Endothelial cell of umbilical vein (primary cell): ENCODE results near the gene TYW5. TPM values are rescaled to one million over a fixed set of nuclear protein-coding genes. Genes with fewer than 3 reads are reported as not detected.

Experiments
- BruUV-seq: library from RNA; stranded (reverse); fragments of 400-500 nt; replicated peaks from 2 replicates; lab custom pipeline; 2021; lab: Mats Ljungman, UMichigan
- CTCF ChIA-PET: fragments of 300-600, 350-600 bp; sonication (Branson Sonifier 250); formaldehyde crosslinking; loops from one replicate; lab custom pipeline; 2021; ENCODE audit warnings: antibody characterized with exemption, inconsistent platforms; lab: Charles Lee
- POLR2A ChIA-PET: fragments of 300-600, 350-600 bp; sonication (Branson Sonifier 250); formaldehyde crosslinking; loops from one replicate; lab custom pipeline; 2021; ENCODE audit warnings: antibody characterized with exemption, inconsistent platforms; lab: Charles Lee
- DNase-seq: peaks from one replicate; pipeline ENCODE4 v3.0.0-alpha.2; 2011; ENCODE audit warnings: low read depth, low spot score
- FAIRE-seq: peaks from 2 replicates; lab custom pipeline; 2011; peaks lifted over from hg19 to GRCh38; lab: Jason Lieb, UNC
- H2AFZ ChIP-seq: 2 replicates; pipeline ENCODE4 v1.6.0; 2012; ENCODE audit warnings: low read depth, low read length, control low read depth, inconsistent platforms
- H3K27ac ChIP-seq: 2 replicates; pipeline ENCODE4 v1.5.1; 2011; ENCODE audit warnings: low read depth, mild to moderate bottlenecking, control low read depth, low read length, moderate library complexity; ENCODE audit not compliant: insufficient read depth
- H3K27me3 ChIP-seq, 2 experiments: 2 replicates each; pipeline versions ENCODE4 v1.6.0 to v1.6.1; 2011; ENCODE audit warnings: low read length in 2 of 2, mixed read lengths in 1 of 2; ENCODE audit not compliant: control insufficient read depth in 2 of 2, insufficient read depth in 2 of 2
- H3K36me3 ChIP-seq, 2 experiments: 2 replicates in 1 of 2; 3 replicates in 1 of 2; pipeline ENCODE4 v1.5.1; 2011; ENCODE audit warnings: low read length in 2 of 2, mild to moderate bottlenecking in 1 of 2, moderate library complexity in 1 of 2; ENCODE audit not compliant: control insufficient read depth in 2 of 2, insufficient read depth in 2 of 2; ENCODE audit errors: extremely low read depth in 1 of 2
- H3K4me1 ChIP-seq: 3 replicates; pipeline ENCODE4 v1.5.1; 2011; ENCODE audit warnings: mild to moderate bottlenecking, low read length; ENCODE audit not compliant: control insufficient read depth, insufficient read depth; ENCODE audit errors: extremely low read depth
- H3K4me2 ChIP-seq: 2 replicates; pipeline ENCODE4 v1.6.1; 2011; ENCODE audit warnings: low read length, control low read depth, mixed read lengths; ENCODE audit not compliant: insufficient read depth
- H3K4me3 ChIP-seq, 3 experiments: fragments of 200-600 bp in 1 of 3; sonication (generic), shearing (Covaris generic) in 1 of 3; replicated peaks in 1 of 3; 2 replicates each; pipeline ENCODE4 v1.5.1; 2011 to 2016; ENCODE audit warnings: control low read depth in 3 of 3, low read length in 3 of 3, mild to moderate bottlenecking in 2 of 3, inconsistent platforms in 1 of 3, low read depth in 1 of 3, moderate library complexity in 1 of 3; ENCODE audit not compliant: insufficient read depth in 1 of 3
- H3K79me2 ChIP-seq: 2 replicates; pipeline ENCODE4 v1.6.0; 2012; ENCODE audit warnings: low read length, inconsistent platforms; ENCODE audit not compliant: control insufficient read depth, insufficient read depth
- H3K9ac ChIP-seq: replicated peaks from 2 replicates; pipeline ENCODE3; 2011; ENCODE audit warnings: low read length, control low read depth; ENCODE audit not compliant: insufficient read depth; ENCODE audit errors: extremely low read depth
- H3K9me1 ChIP-seq: replicated peaks from 3 replicates; pipeline ENCODE4 v1.6.0; 2011; ENCODE audit warnings: mild to moderate bottlenecking, low read length; ENCODE audit not compliant: control insufficient read depth, insufficient read depth; ENCODE audit errors: extremely low read depth
- H3K9me3 ChIP-seq: replicated peaks from 2 replicates; pipeline ENCODE4 v1.5.1; 2012; ENCODE audit warnings: low read length, inconsistent platforms; ENCODE audit not compliant: control insufficient read depth, insufficient read depth
- H4K20me1 ChIP-seq: replicated peaks from 2 replicates; pipeline ENCODE3; 2011; ENCODE audit warnings: mild to moderate bottlenecking, low read length; ENCODE audit not compliant: control insufficient read depth, insufficient read depth; ENCODE audit errors: extremely low read depth
- EZH2 ChIP-seq: IDR thresholded peaks from 2 replicates; pipeline ENCODE4 v1.6.1; 2012; ENCODE audit warnings: borderline replicate concordance, low read depth, mild to moderate bottlenecking, moderate library complexity, low read length, inconsistent platforms; ENCODE audit not compliant: severe bottlenecking
- FOS ChIP-seq: IDR thresholded peaks from 2 replicates; pipeline ENCODE4 v1.6.1; 2011; ENCODE audit warnings: mild to moderate bottlenecking, low read length, moderate library complexity, borderline replicate concordance; ENCODE audit not compliant: insufficient read depth
- GATA2 ChIP-seq: IDR thresholded peaks from 2 replicates; pipeline ENCODE4 v1.7.0; 2011; ENCODE audit warnings: low read depth, mild to moderate bottlenecking, moderate library complexity, mixed read lengths, low read length; ENCODE audit not compliant: insufficient read length, insufficient read depth
- JUN ChIP-seq: IDR thresholded peaks from 2 replicates; pipeline ENCODE4 v1.6.1; 2011; ENCODE audit warnings: borderline replicate concordance, low read depth; ENCODE audit not compliant: insufficient read length, insufficient read depth
- MYC ChIP-seq: IDR thresholded peaks from one replicate; pipeline ENCODE4 v1.6.1; 2011; ENCODE audit warnings: mild to moderate bottlenecking, low read depth, low read length
- POLR2A ChIP-seq: IDR thresholded peaks from 2 replicates; pipeline ENCODE4 v1.6.1; 2012; ENCODE audit warnings: low read depth, mild to moderate bottlenecking, control low read depth, low read length
- POLR2AphosphoS5 ChIP-seq: IDR thresholded peaks from 2 replicates; pipeline ENCODE4 v1.6.1; 2012; ENCODE audit warnings: low read depth, mild to moderate bottlenecking, control low read depth, low read length, moderate library complexity; ENCODE audit not compliant: insufficient read depth
- dilution Hi-C: fragments of 300-500 bp; cut with MboI; formaldehyde crosslinking; loops from one replicate; pipeline ENCODE4 v1.15.0; 2019; ENCODE audit warnings: low sequenced_read_pairs; ENCODE audit not compliant: extremely low pct_ligation_motif_present
- intact Hi-C: fragments of 100-400 bp; cut with micrococcal nuclease; formaldehyde crosslinking; loops from one replicate; pipeline ENCODE4 v1.10.0; 2022
- polyA plus RNA-seq, 4 experiments: library from polyadenylated mRNA; depleted of rRNA in 3 of 4; stranded (reverse) in 3 of 4; unstranded in 1 of 4; fragments of >200 nt; gene quantifications; 2 replicates each; pipeline versions ENCODE4 v1.2.1 to v1.2.3, GENCODE V29; 2011 to 2012; ENCODE audit warnings: missing spikeins in 1 of 4
- total RNA-seq: library from RNA; stranded (reverse); gene quantifications from 2 replicates; pipeline ENCODE4 v1.2.3, GENCODE V29; 2021
- TF ChIP-seq, protein P1 (sequence below), 2 donors: IDR thresholded peaks; 1 replicate in 1 of 2; 2 replicates in 1 of 2; pipeline ENCODE4 v1.5.1; 2011; ENCODE audit warnings: low read length in 2 of 2, mild to moderate bottlenecking in 2 of 2, moderate library complexity in 2 of 2, control low read depth in 1 of 2, inconsistent platforms in 1 of 2, low read depth in 1 of 2; ENCODE audit not compliant: insufficient read depth in 1 of 2; ENCODE audit errors: extremely low read depth in 1 of 2
- TF ChIP-seq, protein P2 (sequence below): IDR thresholded peaks from 2 replicates; pipeline ENCODE4 v1.6.1; 2011; ENCODE audit not compliant: insufficient read depth, insufficient read length

Gene TYW5
- total and polyA plus RNA-seq, 2 donors (not counting 3 experiments of a cell fraction or from before 2014, with no cell fraction given): 2.6 to 8.9 TPM

DNA sequence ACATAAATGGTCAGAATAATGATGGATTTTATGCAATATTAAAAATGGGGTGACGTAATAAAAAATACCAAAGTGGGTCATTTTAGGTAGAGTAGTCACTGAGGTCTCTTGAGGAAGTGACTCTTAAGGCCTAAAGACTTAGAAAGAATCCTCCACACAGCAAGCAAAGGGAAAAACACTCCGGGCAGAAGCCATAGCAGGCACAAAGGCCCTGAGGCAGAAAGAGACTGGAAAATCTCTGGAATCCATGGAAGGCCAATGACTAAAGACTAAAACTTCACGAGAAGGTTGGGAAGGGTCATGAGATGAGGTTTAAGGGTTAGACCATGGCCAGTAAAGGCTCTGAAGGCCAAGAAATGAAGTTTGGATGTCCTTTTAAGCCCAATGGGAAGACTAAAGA, 37.0 kb upstream of the TYW5 start:
- no peak overlapping the region for H3K4me3 ChIP-seq
- H3K4me1 ChIP-seq: peaks cover 5% of the 10 kb centered on the region
- POLR2A ChIA-PET: no interaction called here
- no TSS peak for BruUV-seq
- intact Hi-C loops: no loop called here
- peaks cover 7 to 14% of the 10 kb centered on the region in 2 experiments for H3K27me3 ChIP-seq
- H3K27ac ChIP-seq: no peak overlapping the region
- no peaks in the 10 kb centered on the region for H3K36me3 ChIP-seq
- TF ChIP-seq POLR2A (no peak), POLR2AphosphoS5 (no peak), JUN (no peak), GATA2 (no peak), EZH2 (no peak), FOS (no peak), MYC (no peak)
- TF ChIP-seq, protein P1, sequence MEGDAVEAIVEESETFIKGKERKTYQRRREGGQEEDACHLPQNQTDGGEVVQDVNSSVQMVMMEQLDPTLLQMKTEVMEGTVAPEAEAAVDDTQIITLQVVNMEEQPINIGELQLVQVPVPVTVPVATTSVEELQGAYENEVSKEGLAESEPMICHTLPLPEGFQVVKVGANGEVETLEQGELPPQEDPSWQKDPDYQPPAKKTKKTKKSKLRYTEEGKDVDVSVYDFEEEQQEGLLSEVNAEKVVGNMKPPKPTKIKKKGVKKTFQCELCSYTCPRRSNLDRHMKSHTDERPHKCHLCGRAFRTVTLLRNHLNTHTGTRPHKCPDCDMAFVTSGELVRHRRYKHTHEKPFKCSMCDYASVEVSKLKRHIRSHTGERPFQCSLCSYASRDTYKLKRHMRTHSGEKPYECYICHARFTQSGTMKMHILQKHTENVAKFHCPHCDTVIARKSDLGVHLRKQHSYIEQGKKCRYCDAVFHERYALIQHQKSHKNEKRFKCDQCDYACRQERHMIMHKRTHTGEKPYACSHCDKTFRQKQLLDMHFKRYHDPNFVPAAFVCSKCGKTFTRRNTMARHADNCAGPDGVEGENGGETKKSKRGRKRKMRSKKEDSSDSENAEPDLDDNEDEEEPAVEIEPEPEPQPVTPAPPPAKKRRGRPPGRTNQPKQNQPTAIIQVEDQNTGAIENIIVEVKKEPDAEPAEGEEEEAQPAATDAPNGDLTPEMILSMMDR (IDR thresholded peaks at IDR 0.05; ENCODE audit: extremely low read depth in 1 of 2, insufficient read depth in 1 of 2, low read depth in 1 of 2, low read length in 2 of 2): no peak
- TF ChIP-seq, protein P2, sequence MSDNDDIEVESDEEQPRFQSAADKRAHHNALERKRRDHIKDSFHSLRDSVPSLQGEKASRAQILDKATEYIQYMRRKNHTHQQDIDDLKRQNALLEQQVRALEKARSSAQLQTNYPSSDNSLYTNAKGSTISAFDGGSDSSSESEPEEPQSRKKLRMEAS: no peak
- CTCF ChIA-PET: no interaction called here
- no peak overlapping the region for H3K4me2 ChIP-seq
- H4K20me1 ChIP-seq: no peaks in the 10 kb centered on the region
- FAIRE-seq: no peak
- dilution Hi-C loops: no loop called here
- no peaks in the 10 kb centered on the region for H3K9me3 ChIP-seq
- no peaks in the 10 kb centered on the region for H3K79me2 ChIP-seq
- no peak for DNase-seq
- H3K9ac ChIP-seq: no peak overlapping the region
- H3K9me1 ChIP-seq: no peaks in the 10 kb centered on the region
- H2AFZ ChIP-seq: no peak overlapping the region
